Prostate gland (tissue), 2 donors: Measurements from ENCODE around the gene DEF6.

ENCODE experiments used
- CTCF ChIP-seq, 4 experiments: fragments of 200-600 bp in 2 of 4; fragments of 450-650 bp in 2 of 4; sonication (generic) in 2 of 4; IDR thresholded peaks; 1 replicate in 3 of 4; 2 replicates in 1 of 4; pipeline ENCODE4 v1.5.1; 2016 to 2019; ENCODE audit warnings: antibody characterized with exemption in 4 of 4, mild to moderate bottlenecking in 2 of 4, moderate library complexity in 2 of 4
- POLR2AphosphoS5 ChIP-seq: sonication (generic); formaldehyde crosslinking; IDR thresholded peaks from one replicate; pipeline ENCODE4 v1.6.1; 2017; ENCODE audit warnings: antibody characterized with exemption

GRCh38 chr6:35354361-35355135 lies 56.9 kb downstream of the DEF6 start:
- TF ChIP-seq POLR2AphosphoS5 (no peak), CTCF (IDR thresholded peaks at IDR 0.05) (no peak)
